Measurements from ENCODE around the gene MNX1. TPM values are rescaled to one million over a fixed set of nuclear protein-coding genes. Genes with fewer than 3 reads are reported as not detected.

MNX1 gene
- total RNA-seq, 4 donors from 2014 or later = not detected

GRCh38 chr7:156966387-156966786 lies 44.1 kb downstream of the MNX1 start:
- Histone ChIP-seq H3K36me3 (peaks cover 0 to 100% of the 10 kb centered on the region in 2 donors), H3K4me3 (no peak overlapping the region), H3K9me3 (no peaks in the 10 kb centered on the region), H3K27ac (no peak overlapping the region), H3K27me3 (no peaks in the 10 kb centered on the region), H3K4me1 (no peaks in the 10 kb centered on the region)
- ATAC-seq = no peak
- WGBS, 2 donors (ENCODE audit: low coverage in 1 of 2) = 93% methylated on average over 3 to 6 of the region's 8 CpGs
- TF ChIP-seq POLR2AphosphoS5 (IDR thresholded peaks at IDR 0.05) (no peak), POLR2A (IDR thresholded peaks at IDR 0.05) (no peak), EP300 (IDR thresholded peaks at IDR 0.05) (no peak)
- TF ChIP-seq, protein P1, sequence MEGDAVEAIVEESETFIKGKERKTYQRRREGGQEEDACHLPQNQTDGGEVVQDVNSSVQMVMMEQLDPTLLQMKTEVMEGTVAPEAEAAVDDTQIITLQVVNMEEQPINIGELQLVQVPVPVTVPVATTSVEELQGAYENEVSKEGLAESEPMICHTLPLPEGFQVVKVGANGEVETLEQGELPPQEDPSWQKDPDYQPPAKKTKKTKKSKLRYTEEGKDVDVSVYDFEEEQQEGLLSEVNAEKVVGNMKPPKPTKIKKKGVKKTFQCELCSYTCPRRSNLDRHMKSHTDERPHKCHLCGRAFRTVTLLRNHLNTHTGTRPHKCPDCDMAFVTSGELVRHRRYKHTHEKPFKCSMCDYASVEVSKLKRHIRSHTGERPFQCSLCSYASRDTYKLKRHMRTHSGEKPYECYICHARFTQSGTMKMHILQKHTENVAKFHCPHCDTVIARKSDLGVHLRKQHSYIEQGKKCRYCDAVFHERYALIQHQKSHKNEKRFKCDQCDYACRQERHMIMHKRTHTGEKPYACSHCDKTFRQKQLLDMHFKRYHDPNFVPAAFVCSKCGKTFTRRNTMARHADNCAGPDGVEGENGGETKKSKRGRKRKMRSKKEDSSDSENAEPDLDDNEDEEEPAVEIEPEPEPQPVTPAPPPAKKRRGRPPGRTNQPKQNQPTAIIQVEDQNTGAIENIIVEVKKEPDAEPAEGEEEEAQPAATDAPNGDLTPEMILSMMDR (IDR thresholded peaks at IDR 0.05) = no peak

- no peak overlapping the region for H3K4me3 ChIP-seq
- H3K27ac ChIP-seq = no peak overlapping the region
- TF ChIP-seq POLR2AphosphoS5 (IDR thresholded peaks at IDR 0.05) (no peak), POLR2A (IDR thresholded peaks at IDR 0.05) (no peak), EP300 (IDR thresholded peaks at IDR 0.05) (no peak)
- TF ChIP-seq, protein P1 (IDR thresholded peaks at IDR 0.05) = no peak
- H3K27me3 ChIP-seq = no peaks in the 10 kb centered on the region
- peaks cover 0 to 100% of the 10 kb centered on the region in 2 donors for H3K36me3 ChIP-seq
- H3K9me3 ChIP-seq = no peaks in the 10 kb centered on the region
- ATAC-seq = no peak
- WGBS, 2 donors (ENCODE audit: low coverage in 1 of 2) = 94 to 100% methylated on average over 3 to 6 of the region's 11 CpGs
- H3K4me1 ChIP-seq = no peaks in the 10 kb centered on the region
Measured at GRCh38 chr7:156964971-156965370, 45.5 kb downstream of the MNX1 start.

DNA sequence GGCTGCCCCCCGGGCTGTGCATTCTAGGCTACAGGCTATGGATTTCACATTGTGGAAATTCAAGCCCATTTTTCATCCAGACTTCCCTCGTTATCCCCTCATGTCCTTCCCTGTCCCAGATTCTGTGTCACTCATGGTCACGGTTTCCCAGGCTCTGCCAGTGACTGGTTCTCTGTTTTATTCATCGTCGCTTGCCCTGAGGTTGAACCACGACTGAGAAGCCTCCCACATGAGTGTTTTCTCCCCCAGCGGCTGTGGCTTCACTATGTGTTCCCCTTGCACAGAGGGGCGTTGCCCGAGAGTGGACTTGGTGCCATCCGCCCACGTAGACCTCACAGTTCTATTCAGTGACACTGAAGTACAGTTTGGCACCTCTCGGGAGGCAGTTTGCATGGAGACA lies 47.0 kb downstream of the MNX1 start:
- Histone ChIP-seq H3K9me3 (no peaks in the 10 kb centered on the region), H3K27me3 (no peaks in the 10 kb centered on the region), H3K36me3 (peaks cover 0 to 100% of the 10 kb centered on the region in 2 donors), H3K27ac (no peak overlapping the region), H3K4me1 (no peaks in the 10 kb centered on the region), H3K4me3 (no peak overlapping the region)
- no peak for ATAC-seq
- 87% methylated on average over 6 of the region's 12 CpGs; no CpG with 5 or more reads in 1 of the 2 donors for WGBS, 2 donors (ENCODE audit: low coverage in 1 of 2)
- TF ChIP-seq POLR2A (IDR thresholded peaks at IDR 0.05) (no peak), POLR2AphosphoS5 (IDR thresholded peaks at IDR 0.05) (no peak), EP300 (IDR thresholded peaks at IDR 0.05) (no peak)
- TF ChIP-seq, protein P1 (IDR thresholded peaks at IDR 0.05) = no peak

GRCh38 chr7:156962897-156963296 lies 47.6 kb downstream of the MNX1 start:
- WGBS, 2 donors (ENCODE audit: low coverage in 1 of 2) = no CpG with 5 or more reads among the region's 16 CpGs
- H3K27me3 ChIP-seq = no peaks in the 10 kb centered on the region
- no peak for ATAC-seq
- no peaks in the 10 kb centered on the region for H3K9me3 ChIP-seq
- TF ChIP-seq POLR2A (IDR thresholded peaks at IDR 0.05) = no peak
- no peak for TF ChIP-seq POLR2AphosphoS5 (IDR thresholded peaks at IDR 0.05)
- no peak for TF ChIP-seq EP300 (IDR thresholded peaks at IDR 0.05)
- TF ChIP-seq, protein P1 (IDR thresholded peaks at IDR 0.05) = no peak
- H3K4me1 ChIP-seq = no peaks in the 10 kb centered on the region
- no peak overlapping the region for H3K4me3 ChIP-seq
- H3K27ac ChIP-seq = no peak overlapping the region
- H3K36me3 ChIP-seq = peaks cover 0 to 100% of the 10 kb centered on the region in 2 donors

DNA sequence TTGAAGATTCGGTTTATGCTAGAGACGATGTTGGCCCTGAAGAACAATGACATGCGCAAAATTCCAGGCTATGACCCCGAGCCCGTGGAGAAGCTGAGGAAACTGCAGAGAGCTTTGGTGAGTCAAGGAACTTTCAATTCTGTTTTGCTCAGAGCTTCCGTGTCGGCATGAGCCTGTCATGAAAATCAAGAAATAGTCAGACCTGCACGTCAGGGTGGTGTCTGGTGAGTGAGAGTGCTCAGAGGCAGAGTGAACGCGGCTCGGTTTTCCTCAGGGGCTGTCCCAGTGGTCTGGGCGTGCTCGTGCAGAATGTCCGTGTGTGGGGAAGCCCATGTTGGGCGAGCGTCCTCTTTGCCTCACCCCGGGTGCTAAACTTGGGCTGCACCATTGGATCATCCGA lies 48.3 kb downstream of the MNX1 start:
- TF ChIP-seq POLR2A (IDR thresholded peaks at IDR 0.05) (no peak), EP300 (IDR thresholded peaks at IDR 0.05) (no peak), POLR2AphosphoS5 (IDR thresholded peaks at IDR 0.05) (no peak)
- TF ChIP-seq, protein P1 (IDR thresholded peaks at IDR 0.05) = no peak
- peaks cover 0 to 100% of the 10 kb centered on the region in 2 donors for H3K36me3 ChIP-seq

More for the DNA sequence above, 48.3 kb downstream of the MNX1 start:
- 80 to 93% methylated on average over 2 to 10 of the region's 18 CpGs for WGBS, 2 donors (ENCODE audit: low coverage in 1 of 2)
- Histone ChIP-seq H3K9me3 (no peaks in the 10 kb centered on the region), H3K4me1 (no peaks in the 10 kb centered on the region), H3K27me3 (no peaks in the 10 kb centered on the region), H3K27ac (no peak overlapping the region), H3K4me3 (no peak overlapping the region)
- no peak for ATAC-seq
